ENCODE data around the gene CCDC117.

- TF ChIP-seq CTCF (conservative IDR thresholded peaks at IDR 0.05; ENCODE audit: low read depth, low read length): no peak
- no peak for TF ChIP-seq EZH2phosphoT487 (IDR thresholded peaks at IDR 0.05; ENCODE audit: borderline replicate concordance, low read length)
- no peak for TF ChIP-seq EZH2 (IDR thresholded peaks at IDR 0.05; ENCODE audit: low read length, unreplicated experiment)
Measured at GRCh38 chr22:28728002-28728401, 44.5 kb upstream of the CCDC117 start.

All from PC-3 (cell line).